ENCODE data around the gene SCGB2A2.
A peak's percentile ranks its signal among the peaks of the same experiment; 100 is the strongest.

The SCGB2A2 gene

DNA sequence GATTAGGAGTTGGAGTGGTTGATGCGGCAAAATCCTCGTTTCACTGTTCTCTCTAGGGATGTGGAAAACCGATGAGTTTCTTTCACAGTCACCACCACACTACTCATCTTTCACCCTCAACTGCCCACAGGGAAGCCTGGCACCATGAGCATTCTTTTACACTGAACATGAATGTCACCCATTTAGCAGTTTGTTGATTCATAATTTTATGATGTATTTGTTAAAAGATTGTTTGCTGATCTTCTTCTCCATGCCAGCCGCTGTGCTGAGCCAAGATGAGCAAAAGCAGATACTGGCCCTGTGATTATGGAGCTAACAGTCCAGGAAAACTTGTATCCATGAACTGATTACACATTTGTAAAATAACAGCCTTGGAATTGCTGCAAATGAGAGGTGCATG, 31.8 kb upstream of the SCGB2A2 start:
- in situ Hi-C loops (cut with HindIII; ENCODE audit: low sequenced_read_pairs) = no loop called here
- TF ChIP-seq CTCF (IDR thresholded peaks at IDR 0.05; ENCODE audit: low read depth, low read length, missing control alignments) = no peak
- no peak overlapping the region for H3K4me3 ChIP-seq (ENCODE audit: low read depth, low read length)
- DNase-seq (ENCODE audit: low read depth) = no peak

DNA sequence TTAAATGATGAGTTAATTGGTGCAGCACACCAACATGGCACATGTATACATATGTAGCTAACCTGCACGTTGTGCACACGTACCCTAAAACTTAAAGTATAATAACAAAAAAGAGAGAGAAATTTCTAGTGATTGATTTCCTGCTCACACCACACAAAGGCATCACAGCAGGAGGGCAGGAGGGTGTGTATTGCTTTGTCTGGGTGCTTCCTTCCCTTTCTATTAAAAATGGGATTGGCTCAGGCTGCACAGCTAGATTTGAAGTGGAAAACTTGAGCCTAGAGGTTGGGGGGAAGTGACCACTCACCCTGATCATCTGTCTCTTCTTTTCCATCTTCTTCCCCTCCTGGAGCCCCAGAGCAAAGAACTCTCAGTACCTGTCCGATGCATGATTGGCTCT, 28.9 kb upstream of the SCGB2A2 start:
- no peak for DNase-seq (ENCODE audit: low read depth)
- no peak for TF ChIP-seq CTCF (IDR thresholded peaks at IDR 0.05; ENCODE audit: low read depth, low read length, missing control alignments)
- in situ Hi-C loops (cut with HindIII; ENCODE audit: low sequenced_read_pairs) = no loop called here
- H3K4me3 ChIP-seq (ENCODE audit: low read depth, low read length) = no peak overlapping the region

DNA sequence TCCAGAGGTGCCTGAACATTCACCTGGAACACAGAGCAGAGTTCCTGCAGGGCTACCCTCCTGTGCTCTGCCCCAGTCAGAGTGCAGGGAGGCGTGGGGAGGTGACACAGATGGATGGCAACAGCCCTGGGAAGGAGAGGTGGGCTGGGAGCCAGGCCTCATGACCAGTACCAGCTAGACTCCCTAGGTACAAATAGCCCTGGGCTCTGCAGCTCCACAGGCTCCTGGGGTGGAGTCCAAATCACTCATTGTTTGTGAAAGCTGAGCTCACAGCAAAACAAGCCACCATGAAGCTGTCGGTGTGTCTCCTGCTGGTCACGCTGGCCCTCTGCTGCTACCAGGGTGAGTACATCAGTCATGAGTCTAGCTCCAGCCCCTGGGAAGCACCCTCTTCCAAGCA, 27.9 kb upstream of the SCGB2A2 start, which contains the start of gene SCGB1D2:
TSS of gene SCGB1D2 (plus strand) at position 219 of the 400 bp plus-strand sequence. CDS start at position 288, 69 bp downstream.
- no peak for DNase-seq (ENCODE audit: low read depth)
- H3K4me3 ChIP-seq (ENCODE audit: low read depth, low read length) = no peak within 1 kb of the TSS
- in situ Hi-C loops (cut with HindIII; ENCODE audit: low sequenced_read_pairs) = no loop called here
- no peak for TF ChIP-seq CTCF (IDR thresholded peaks at IDR 0.05; ENCODE audit: low read depth, low read length, missing control alignments)

- in situ Hi-C loops (cut with HindIII; ENCODE audit: low sequenced_read_pairs) = no loop called here
- TF ChIP-seq CTCF (IDR thresholded peaks at IDR 0.05; ENCODE audit: low read depth, low read length, missing control alignments) = no peak
- no peak overlapping the region for H3K4me3 ChIP-seq (ENCODE audit: low read depth, low read length)
- peak; percentile 18 for DNase-seq (ENCODE audit: low read depth)
These were observed 24.6 kb upstream of the SCGB2A2 start for GRCh38 chr11:62245271-62245753.

DNA sequence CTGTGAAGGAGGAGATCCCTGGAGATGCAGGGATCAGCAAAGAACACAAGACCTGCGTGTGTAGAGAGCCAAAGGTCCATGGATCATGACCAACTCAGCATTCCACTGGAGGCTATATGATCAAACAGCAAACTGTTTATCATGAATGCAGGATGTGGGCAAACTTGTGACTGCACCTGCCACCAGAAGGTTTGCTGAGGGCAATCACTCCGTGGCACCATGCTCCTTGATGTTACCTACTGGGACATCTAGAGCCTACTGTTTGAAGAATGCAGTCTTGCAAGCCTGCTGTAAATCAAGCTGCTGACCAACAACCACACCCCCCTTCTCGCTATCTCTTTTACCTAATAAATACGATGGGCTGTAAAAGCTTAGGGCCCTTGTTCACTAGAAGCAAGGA, 18.3 kb upstream of the SCGB2A2 start:
- in situ Hi-C loops (cut with HindIII; ENCODE audit: low sequenced_read_pairs) = no loop called here
- no peak for DNase-seq (ENCODE audit: low read depth)
- H3K4me3 ChIP-seq (ENCODE audit: low read depth, low read length) = no peak overlapping the region
- TF ChIP-seq CTCF (IDR thresholded peaks at IDR 0.05; ENCODE audit: low read depth, low read length, missing control alignments) = no peak

GRCh38 chr11:62253999-62254542, 15.9 kb upstream of the SCGB2A2 start:
- no peak for DNase-seq (ENCODE audit: low read depth)
- TF ChIP-seq CTCF (IDR thresholded peaks at IDR 0.05; ENCODE audit: low read depth, low read length, missing control alignments) = no peak
- in situ Hi-C loops (cut with HindIII; ENCODE audit: low sequenced_read_pairs) = no loop called here
- no peak overlapping the region for H3K4me3 ChIP-seq (ENCODE audit: low read depth, low read length)
